Motor neuron (in vitro differentiated cells): ENCODE results near the gene PDSS1. TPM values are rescaled to one million over a fixed set of nuclear protein-coding genes. Genes with fewer than 3 reads are reported as not detected.

ENCODE experiments used
- ATAC-seq, 8 experiments: fragments of 200-7000 bp; cut with Tn5 transposase; replicated peaks in 6 of 8; 2 replicates each; pipeline ENCODE4 v1.8.0; 2021; ENCODE audit warnings: mild to moderate bottlenecking in 8 of 8, moderate library complexity in 8 of 8
- H3K27ac ChIP-seq, 2 donors: fragments of 250-450 bp; sonication (Bioruptor Pico); 2 replicates each; pipeline ENCODE4 v1.9.0; 2021; ENCODE audit warnings: antibody characterized with exemption in 2 of 2, mild to moderate bottlenecking in 2 of 2, moderate library complexity in 1 of 2
- H3K4me1 ChIP-seq, 2 donors: fragments of 250-450 bp; sonication (Bioruptor Pico); replicated peaks in 1 of 2; 2 replicates each; pipeline ENCODE4 v1.6.1; 2021; ENCODE audit warnings: antibody characterized with exemption in 2 of 2, mild to moderate bottlenecking in 2 of 2, moderate library complexity in 1 of 2
- H3K4me3 ChIP-seq, 5 donors: fragments of 250-450 bp; sonication (Bioruptor Pico); 2 replicates each; pipeline ENCODE4 v1.9.0; 2021; ENCODE audit warnings: antibody characterized with exemption in 5 of 5, mild to moderate bottlenecking in 5 of 5, moderate library complexity in 4 of 5
- WGBS, 10 experiments: fragments of 450-650 bp; shearing (Covaris generic); methylation state at CpG; one replicate each; pipeline ENCODE4 v1.0.0; 2022; 5-methylcytosine and 5-hydroxymethylcytosine counted together
- in situ Hi-C, 9 experiments: fragments of 400-800 bp; cut with MboI; loops; one replicate each; pipeline ENCODE4 v1.15.0; 2021; ENCODE audit warnings: low sequenced_read_pairs in 9 of 9, low pct_unique_long_range_greater_than_20kb in 2 of 9; ENCODE audit not compliant: unreplicated experiment in 9 of 9
- total RNA-seq, 8 experiments: library from RNA; unstranded; fragments of 300-600 nt; gene quantifications; 2 replicates each; pipeline versions ENCODE4 v1.2.3 to v1.2.4, GENCODE V29; 2022

PDSS1 gene
- total RNA-seq, 8 experiments from 2014 or later = 6.4 to 24.6 (median 8.7) TPM

DNA sequence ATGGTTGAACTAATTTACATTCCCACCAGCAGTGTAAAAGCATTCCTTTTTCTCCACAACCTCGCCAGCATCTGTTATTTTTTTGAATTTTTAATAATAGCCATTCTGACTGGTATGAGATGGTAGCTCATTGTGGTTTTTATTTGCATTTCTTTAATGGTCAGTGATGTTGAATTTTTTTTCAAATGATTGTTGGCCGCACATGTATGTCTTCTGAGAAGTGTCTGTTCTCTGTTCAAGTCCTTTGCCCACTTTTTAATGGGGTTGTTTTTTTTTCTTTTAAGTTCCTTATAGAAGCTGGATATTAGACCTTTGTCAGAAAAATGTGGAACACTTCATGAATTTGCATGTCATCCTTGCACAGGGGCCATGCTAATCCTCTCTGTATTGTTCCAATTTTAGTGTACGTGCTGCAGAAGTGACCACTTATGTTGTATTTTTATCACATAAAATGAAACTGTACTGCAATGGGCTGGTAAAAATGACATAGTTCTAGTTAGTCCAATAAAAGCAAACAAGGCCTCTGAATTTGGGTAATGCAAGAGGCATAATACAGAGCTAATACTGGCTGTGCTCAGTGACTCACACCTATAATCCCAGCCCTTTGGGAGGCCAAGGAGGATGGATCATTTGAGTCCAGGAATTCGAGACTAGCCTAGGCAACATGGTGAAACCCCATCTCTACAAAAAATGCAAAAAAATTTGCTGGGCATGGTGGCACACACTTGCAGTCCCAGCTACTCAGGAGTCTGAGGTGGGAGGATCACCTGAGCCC is 92.9 kb downstream of the PDSS1 start:
- ATAC-seq = peak in 2 of 8 experiments; percentile 38 to 58
- Histone ChIP-seq H3K27ac (no peak overlapping the region), H3K4me3 (no peak overlapping the region), H3K4me1 (peaks cover 0 to 7% of the 10 kb centered on the region in 2 donors)
- WGBS, 10 experiments = 47 to 100% (median 93%) methylated on average over 2 to 4 of the region's 4 CpGs
- in situ Hi-C loops = no loop called here

- WGBS, 10 experiments = 0 to 100% (median 71%) methylated on average over 1 to 2 of the region's 2 CpGs; no CpG with 5 or more reads in 1 of the 10 experiments
- no peak overlapping the region for H3K27ac ChIP-seq
- no peak overlapping the region for H3K4me3 ChIP-seq
- H3K4me1 ChIP-seq = no peaks in the 10 kb centered on the region
- ATAC-seq = no peak
- in situ Hi-C loops = no loop called here
Measured at GRCh38 chr10:26792758-26793495, 95.4 kb downstream of the PDSS1 start.

Other genes with a start within 250 kb of the PDSS1 start
- gene ABI1, start 163.3 kb downstream of the PDSS1 start, total RNA-seq = 10 to 100 TPM; 21.6 to 54.7 (median 23.8) TPM